Endodermal cell (in vitro differentiated cells): Measurements from ENCODE around the gene PTGES. TPM values are rescaled to one million over a fixed set of nuclear protein-coding genes. Genes with fewer than 3 reads are reported as not detected.
A peak's percentile ranks its signal among the peaks of the same experiment; 100 is the strongest.

Source experiments
- DNase-seq: peaks from one replicate; pipeline ENCODE4 v3.0.0-alpha.2; 2017
- H3K27ac ChIP-seq: 2 replicates; pipeline ENCODE4 v1.5.1; 2013; ENCODE audit warnings: mild to moderate bottlenecking, low read depth, low read length, moderate library complexity
- H3K27me3 ChIP-seq: 2 replicates; pipeline ENCODE4 v1.6.1; 2013; ENCODE audit warnings: mild to moderate bottlenecking, low read length, moderate library complexity; ENCODE audit not compliant: insufficient read depth, control insufficient read depth, poor library complexity, severe bottlenecking
- H3K36me3 ChIP-seq: 2 replicates; pipeline ENCODE4 v1.7.0; 2013; ENCODE audit warnings: mild to moderate bottlenecking, low read length, moderate library complexity; ENCODE audit not compliant: control insufficient read depth, insufficient read depth
- H3K4me1 ChIP-seq: one replicate; pipeline ENCODE4 v1.7.0; 2013; ENCODE audit warnings: low read length; ENCODE audit not compliant: control insufficient read depth, insufficient read depth
- H3K4me3 ChIP-seq: 2 replicates; pipeline ENCODE4 v1.5.1; 2013; ENCODE audit warnings: mild to moderate bottlenecking, low read length, moderate library complexity
- H3K9ac ChIP-seq: 2 replicates; pipeline ENCODE4 v1.6.1; 2013; ENCODE audit warnings: mild to moderate bottlenecking, low read length, moderate library complexity; ENCODE audit not compliant: poor library complexity, severe bottlenecking; ENCODE audit errors: extremely low read depth
- H3K9me3 ChIP-seq: 2 replicates; pipeline ENCODE4 v1.6.1; 2013; ENCODE audit warnings: mild to moderate bottlenecking, low read length, moderate library complexity; ENCODE audit not compliant: control insufficient read depth
- H3K27ac Mint-ChIP-seq: 2 replicates; pipeline ENCODE4 v1.8.0; 2020; ENCODE audit warnings: mixed read lengths
- H3K27me3 Mint-ChIP-seq: 2 replicates; pipeline ENCODE4 v1.8.0; 2021; ENCODE audit warnings: mild to moderate bottlenecking, mixed read lengths; ENCODE audit not compliant: insufficient read depth
- H3K36me3 Mint-ChIP-seq: 2 replicates; pipeline ENCODE4 v1.8.0; 2020; ENCODE audit warnings: low read depth, mixed read lengths
- H3K4me1 Mint-ChIP-seq: 2 replicates; pipeline ENCODE4 v1.8.0; 2020; ENCODE audit warnings: mixed read lengths
- H3K4me3 Mint-ChIP-seq: 2 replicates; pipeline ENCODE4 v1.8.0; 2020; ENCODE audit warnings: mild to moderate bottlenecking, moderate library complexity, mixed read lengths
- H3K9me3 Mint-ChIP-seq: 2 replicates; pipeline ENCODE4 v1.8.0; 2020; ENCODE audit warnings: mild to moderate bottlenecking, mixed read lengths
- CTCF ChIP-seq: fragments of 200-600 bp; sonication (generic); conservative IDR thresholded peaks from 2 replicates; pipeline ENCODE4 v1.5.0; 2021; ENCODE audit warnings: antibody characterized with exemption, mild to moderate bottlenecking
- WGBS, 2 experiments: methylation state at CpG; one replicate each; pipeline versions ENCODE4 v1.1.5 to v1.1.7; 2013; ENCODE audit warnings: missing lambda C conversion rate in 2 of 2, mixed read lengths in 1 of 2; ENCODE audit not compliant: insufficient coverage in 1 of 2, insufficient read length in 1 of 2; 5-methylcytosine and 5-hydroxymethylcytosine counted together
- total RNA-seq, 2 donors: library from RNA; stranded (reverse); fragmentation: NEBNext Ultra II Directional in 1 of 2; extraction: Animal tissue kit (Norgen Biotek cat#: 25700) in 1 of 2; gene quantifications; 2 replicates in 1 of 2; 3 replicates in 1 of 2; pipeline ENCODE4 v1.2.1, GENCODE V29; 2021

Gene PTGES
- total RNA-seq, 2 donors from 2014 or later = 0.29 to 0.62 TPM

DNA sequence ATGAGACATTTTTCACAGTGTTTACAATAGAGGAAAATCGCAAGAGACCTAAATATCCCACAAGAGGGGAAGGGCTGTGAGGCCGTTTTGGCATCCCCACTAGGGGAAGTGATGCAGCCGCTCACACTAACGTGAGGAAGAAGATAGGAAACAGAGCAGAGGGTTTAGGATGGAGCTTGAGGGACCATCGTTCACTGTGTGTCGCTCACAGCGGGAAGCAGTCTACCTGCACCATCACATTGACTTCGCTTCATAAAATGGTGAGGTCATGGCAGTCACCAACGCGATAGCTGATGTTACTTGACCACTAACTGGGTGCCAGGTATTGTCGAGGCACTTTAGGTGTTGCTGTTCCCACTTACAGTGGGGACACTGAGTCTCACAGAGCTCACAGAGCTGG is 51.8 kb downstream of the PTGES start:
- no peak for TF ChIP-seq CTCF
- Mint-ChIP-seq H3K27ac (no peak overlapping the region), H3K27me3 (peaks cover 11% of the 10 kb centered on the region), H3K9me3 (no peaks in the 10 kb centered on the region), H3K4me1 (no peaks in the 10 kb centered on the region), H3K4me3 (no peak overlapping the region), H3K36me3 (no peaks in the 10 kb centered on the region)
- Histone ChIP-seq H3K9ac (no peak overlapping the region), H3K4me3 (no peak overlapping the region), H3K36me3 (no peaks in the 10 kb centered on the region), H3K27me3 (peaks cover 10% of the 10 kb centered on the region), H3K27ac (no peak overlapping the region), H3K9me3 (no peaks in the 10 kb centered on the region), H3K4me1 (no peaks in the 10 kb centered on the region)
- DNase-seq = peak; percentile 31
- 90 to 93% methylated on average over 11 of the region's 11 CpGs for WGBS, 2 experiments

DNA sequence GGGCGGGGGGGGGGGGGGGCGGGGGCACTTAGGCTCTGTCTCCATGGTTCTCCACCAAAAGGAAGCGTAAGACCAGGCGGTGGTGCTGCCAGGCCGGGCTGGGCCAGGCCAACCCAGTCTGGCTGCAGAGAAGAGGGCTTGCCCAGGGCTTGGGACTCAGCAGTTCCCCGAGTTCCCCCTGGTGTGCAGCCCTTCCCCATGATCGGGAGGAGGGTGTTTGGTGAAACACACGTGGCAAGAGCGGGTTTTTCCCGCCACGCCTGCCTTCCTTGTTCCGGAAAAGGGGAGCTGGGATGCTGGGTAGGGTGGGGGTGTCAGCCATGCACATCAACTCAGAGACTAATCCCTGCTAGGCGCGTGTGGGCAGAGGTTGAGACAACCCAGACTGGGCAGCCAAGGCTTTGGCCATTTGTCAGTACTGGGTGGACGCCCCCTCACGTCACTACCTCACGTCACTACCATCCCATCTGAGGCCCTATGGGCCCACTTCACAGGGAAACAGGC is 54.5 kb downstream of the PTGES start:
- H3K9me3 Mint-ChIP-seq = no peaks in the 10 kb centered on the region
- no peak for TF ChIP-seq CTCF
- Histone ChIP-seq H3K9me3 (no peaks in the 10 kb centered on the region), H3K27ac (no peak overlapping the region), H3K9ac (no peak overlapping the region), H3K4me3 (no peak overlapping the region), H3K4me1 (no peaks in the 10 kb centered on the region), H3K36me3 (no peaks in the 10 kb centered on the region), H3K27me3 (peaks cover 24% of the 10 kb centered on the region)
- H3K27ac Mint-ChIP-seq = no peak overlapping the region
- H3K4me1 Mint-ChIP-seq = no peaks in the 10 kb centered on the region
- no peaks in the 10 kb centered on the region for H3K36me3 Mint-ChIP-seq
- WGBS, 2 experiments = 90 to 94% methylated on average over 8 to 15 of the region's 17 CpGs
- no peak overlapping the region for H3K4me3 Mint-ChIP-seq
- peaks cover 25% of the 10 kb centered on the region for H3K27me3 Mint-ChIP-seq
- DNase-seq = peak; percentile 58

DNA sequence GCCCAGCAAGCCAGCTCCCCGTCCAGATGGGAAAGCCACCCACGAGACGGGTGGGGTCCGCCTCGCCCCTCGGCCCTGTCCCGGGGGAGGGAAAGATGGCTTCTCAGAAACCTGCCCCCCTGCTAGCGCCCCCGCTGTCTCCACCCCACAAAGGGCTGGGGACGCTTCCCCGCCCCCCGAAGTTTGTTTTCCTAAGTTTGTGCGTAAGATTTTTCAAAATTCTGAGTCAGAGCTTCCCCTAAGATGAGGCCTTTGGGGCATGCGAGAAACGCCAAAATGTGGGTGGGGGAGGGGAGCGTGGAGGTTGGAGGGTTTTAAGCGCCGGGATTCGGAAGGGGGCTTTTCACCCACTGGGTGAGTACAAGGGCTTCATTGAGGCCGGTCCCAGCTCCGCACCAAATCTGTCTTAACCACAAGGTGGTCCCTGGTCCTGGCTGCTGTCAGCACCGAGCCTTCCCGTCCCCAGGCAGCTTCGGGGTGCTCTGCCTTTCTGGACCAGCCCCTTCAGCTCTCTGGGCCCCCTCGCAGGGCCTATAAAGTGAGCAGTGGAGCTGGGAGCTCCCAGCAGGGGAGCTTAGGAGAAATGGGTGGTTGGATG is 55.1 kb downstream of the PTGES start:
- H3K36me3 Mint-ChIP-seq = no peaks in the 10 kb centered on the region
- no peak overlapping the region for H3K27ac Mint-ChIP-seq
- Histone ChIP-seq H3K36me3 (no peaks in the 10 kb centered on the region), H3K9ac (no peak overlapping the region), H3K27me3 (peaks cover 24% of the 10 kb centered on the region), H3K4me1 (no peaks in the 10 kb centered on the region), H3K27ac (no peak overlapping the region), H3K9me3 (no peaks in the 10 kb centered on the region), H3K4me3 (peak overlapping the region; percentile 56)
- peaks cover 25% of the 10 kb centered on the region for H3K27me3 Mint-ChIP-seq
- DNase-seq = peak; percentile 61
- H3K9me3 Mint-ChIP-seq = no peaks in the 10 kb centered on the region
- 19 to 26% methylated on average over 6 to 25 of the region's 25 CpGs for whole genome bisulfite sequencing, 2 experiments
- peak overlapping the region; percentile 71 for H3K4me3 Mint-ChIP-seq
- TF ChIP-seq CTCF = peak; percentile 15
- H3K4me1 Mint-ChIP-seq = no peaks in the 10 kb centered on the region
